DMS114 treated with DMSO at 0.1 percent for 48 hours (cell line): Measurements from ENCODE around the gene DLG2.
"Not testable (repeated sequence)": the region's sequence is repeated elsewhere in the genome, so short reads cannot be mapped to it uniquely, and the experiment has no call there.

Experiments used
- DNase-seq: peaks from one replicate; lab custom pipeline; 2025; ENCODE audit not compliant: unreplicated experiment; lab: John Stamatoyannopoulos, UW

Gene DLG2

GRCh38 chr11:85643191-85643614 is 16.1 kb upstream of the DLG2 start:
- DNase-seq: no peak

GRCh38 chr11:85634747-85635146 is 7.6 kb upstream of the DLG2 start:
- DNase-seq: no peak

- peak; percentile 34 for DNase-seq
These were observed 1.7 kb upstream of the DLG2 start for GRCh38 chr11:85628771-85629341.

- DNase-seq: peak; percentile 94
These were observed 1.0 kb upstream of the DLG2 start, which contains the start of gene TMEM126B for GRCh38 chr11:85627998-85628770. TMEM126B (plus strand) TSS chr11:85628593; CDS start chr11:85628608, 15 bp downstream.

GRCh38 chr11:85626496-85626895 is 648 bp downstream of the DLG2 start:
- no peak for DNase-seq

- no peak for DNase-seq
These were observed 6.9 kb downstream of the DLG2 start for GRCh38 chr11:85620256-85620655.

- DNase-seq: no peak
These were observed 7.6 kb downstream of the DLG2 start for GRCh38 chr11:85619499-85619898.

GRCh38 chr11:85611643-85612042 is 15.5 kb downstream of the DLG2 start:
- not testable (repeated sequence) for DNase-seq

GRCh38 chr11:85609286-85609685 is 17.9 kb downstream of the DLG2 start:
- DNase-seq: not testable (repeated sequence)

- DNase-seq: not testable (repeated sequence)
These were observed 18.5 kb downstream of the DLG2 start for GRCh38 chr11:85608621-85609020.

- not testable (repeated sequence) for DNase-seq
These were observed 20.9 kb downstream of the DLG2 start for GRCh38 chr11:85606237-85606636.

- no peak for DNase-seq
These were observed 23.9 kb downstream of the DLG2 start for GRCh38 chr11:85603220-85603619.

- DNase-seq: no peak
These were observed 24.5 kb downstream of the DLG2 start for GRCh38 chr11:85602526-85603213.

- DNase-seq: no peak
These were observed 28.1 kb downstream of the DLG2 start for GRCh38 chr11:85599083-85599482.

- DNase-seq: no peak
These were observed 30.3 kb downstream of the DLG2 start for GRCh38 chr11:85596886-85597285.

GRCh38 chr11:85595285-85595884 is 31.8 kb downstream of the DLG2 start:
- peak; percentile 24 for DNase-seq

GRCh38 chr11:85590848-85591483 is 36.2 kb downstream of the DLG2 start:
- peak; percentile 19 for DNase-seq

- no peak for DNase-seq
These were observed 37.8 kb downstream of the DLG2 start for GRCh38 chr11:85589373-85589772.

GRCh38 chr11:85582111-85582510 is 45.0 kb downstream of the DLG2 start:
- no peak for DNase-seq

- DNase-seq: no peak
These were observed 51.8 kb downstream of the DLG2 start for GRCh38 chr11:85575388-85575787.

GRCh38 chr11:85572056-85572455 is 55.1 kb downstream of the DLG2 start:
- DNase-seq: no peak
